Activated CD8-positive, alpha-beta T cell treated with anti-CD3 and anti-CD28 coated beads, Interleukin-2, amount 10 ng/mL, durations not matched to agents 7 days and 5 days (primary cell): ENCODE measurements around the gene PLA2G10. TPM values are rescaled to one million over a fixed set of nuclear protein-coding genes. Genes with fewer than 3 reads are reported as not detected.
A peak's percentile ranks its signal among the peaks of the same experiment; 100 is the strongest.
"Not testable (repeated sequence)": the region's sequence is repeated elsewhere in the genome, so short reads cannot be mapped to it uniquely, and the experiment has no call there.

Experiments
- ATAC-seq: fragments of 150-1000 bp; cut with Tn5 transposase; one replicate; pipeline ENCODE4 v1.10.0; 2021; ENCODE audit warnings: moderate library complexity
- CTCF ChIA-PET: fragments of 350-600 bp; sonication (Branson Sonifier 250); formaldehyde crosslinking; loops from one replicate; lab custom pipeline; 2021; ENCODE audit warnings: antibody characterized with exemption; lab: Charles Lee
- POLR2A ChIA-PET: fragments of 350-600 bp; sonication (Branson Sonifier 250); formaldehyde crosslinking; loops from one replicate; lab custom pipeline; 2021; ENCODE audit warnings: antibody characterized with exemption; lab: Charles Lee
- DNase-seq: peaks from one replicate; pipeline ENCODE4 v3.0.0-alpha.2; 2020
- H3K27ac Mint-ChIP-seq: one replicate; pipeline ENCODE4 v1.8.0; 2021; ENCODE audit warnings: mild to moderate bottlenecking, mixed read lengths
- H3K27me3 Mint-ChIP-seq: one replicate; pipeline ENCODE4 v1.8.0; 2021; ENCODE audit warnings: low read depth, mixed read lengths
- H3K36me3 Mint-ChIP-seq: one replicate; pipeline ENCODE4 v1.8.0; 2021; ENCODE audit warnings: low read depth, mixed read lengths
- H3K4me1 Mint-ChIP-seq: one replicate; pipeline ENCODE4 v1.8.0; 2021; ENCODE audit warnings: low read depth, mixed read lengths
- H3K4me3 Mint-ChIP-seq: one replicate; pipeline ENCODE4 v1.8.0; 2021; ENCODE audit warnings: mild to moderate bottlenecking, mixed read lengths
- H3K9me3 Mint-ChIP-seq: one replicate; pipeline ENCODE4 v1.8.0; 2022; ENCODE audit warnings: mixed read lengths; ENCODE audit not compliant: insufficient read depth
- total RNA-seq, 2 experiments: library from RNA; stranded (reverse); gene quantifications; one replicate each; pipeline ENCODE4 v1.2.3, GENCODE V29; 2021

The PLA2G10 gene
- total RNA-seq, 2 experiments from 2014 or later: not detected

- ChIA-PET POLR2A (no interaction called here), CTCF (no interaction called here)
- no peak for DNase-seq
- no peaks in the 10 kb centered on the region for H3K27me3 Mint-ChIP-seq
- ATAC-seq: no peak
- H3K36me3 Mint-ChIP-seq: peaks cover 59% of the 10 kb centered on the region
- H3K9me3 Mint-ChIP-seq: no peaks in the 10 kb centered on the region
- no peaks in the 10 kb centered on the region for H3K4me1 Mint-ChIP-seq
- H3K27ac Mint-ChIP-seq: no peak overlapping the region
- no peak overlapping the region for H3K4me3 Mint-ChIP-seq
Measured at GRCh38 chr16:14649816-14650215, 44.3 kb downstream of the PLA2G10 start.

GRCh38 chr16:14641926-14642325, 52.2 kb downstream of the PLA2G10 start:
- H3K36me3 Mint-ChIP-seq: peaks cover 36% of the 10 kb centered on the region
- ChIA-PET POLR2A (interaction anchor here (1.4 to 1.9 kb wide), 2 partner anchors 8 to 12 kb away, joined by 5 to 6 read pairs; partner anchors contain the start of gene PARN), CTCF (no interaction called here)
- DNase-seq (no peak), ATAC-seq (peak; percentile 30)
- no peaks in the 10 kb centered on the region for H3K27me3 Mint-ChIP-seq
- H3K9me3 Mint-ChIP-seq: no peaks in the 10 kb centered on the region
- H3K4me1 Mint-ChIP-seq: peaks cover 18% of the 10 kb centered on the region
- H3K4me3 Mint-ChIP-seq: no peak overlapping the region
- no peak overlapping the region for H3K27ac Mint-ChIP-seq

- Mint-ChIP-seq H3K4me1 (peaks cover 23% of the 10 kb centered on the region), H3K27ac (no peak overlapping the region)
Measured at GRCh38 chr16:14641206-14641605, 52.9 kb downstream of the PLA2G10 start.

GRCh38 chr16:14640538-14640937, 53.6 kb downstream of the PLA2G10 start:
- Mint-ChIP-seq H3K27ac (no peak overlapping the region), H3K36me3 (peaks cover 35% of the 10 kb centered on the region)
- CTCF ChIA-PET: interaction anchor here (0.9 kb wide), 1 partner anchor 17 kb away, joined by 3 read pairs; no protein-coding TSS in a partner anchor

More at GRCh38 chr16:14641206-14641605, 52.9 kb downstream of the PLA2G10 start:
- H3K27me3 Mint-ChIP-seq: no peaks in the 10 kb centered on the region
- H3K36me3 Mint-ChIP-seq: peaks cover 34% of the 10 kb centered on the region
- CTCF ChIA-PET: no interaction called here
- no peak for ATAC-seq
- no peak overlapping the region for H3K4me3 Mint-ChIP-seq
- DNase-seq: no peak
- POLR2A ChIA-PET: interaction anchor here (1.4 to 1.9 kb wide), 2 partner anchors 9 to 11 kb away, joined by 3 to 5 read pairs; partner anchors contain the start of gene PARN
- no peaks in the 10 kb centered on the region for H3K9me3 Mint-ChIP-seq

GRCh38 chr16:14636951-14637240, 57.2 kb downstream of the PLA2G10 start:
- POLR2A ChIA-PET, H3K4me3 Mint-ChIP-seq, H3K27ac Mint-ChIP-seq, H3K27me3 Mint-ChIP-seq, CTCF ChIA-PET, ATAC-seq, DNase-seq, H3K9me3 Mint-ChIP-seq: not testable (repeated sequence)
- peaks cover 47% of the 10 kb centered on the region for H3K4me1 Mint-ChIP-seq
- H3K36me3 Mint-ChIP-seq: peaks cover 37% of the 10 kb centered on the region

More at GRCh38 chr16:14640538-14640937, 53.6 kb downstream of the PLA2G10 start:
- no peaks in the 10 kb centered on the region for H3K9me3 Mint-ChIP-seq
- DNase-seq: no peak
- no peak for ATAC-seq
- H3K4me3 Mint-ChIP-seq: no peak overlapping the region
- POLR2A ChIA-PET: interaction anchor here (1.4 kb wide), 1 partner anchor 8 kb away, joined by 3 read pairs; no protein-coding TSS in a partner anchor
- H3K4me1 Mint-ChIP-seq: peaks cover 29% of the 10 kb centered on the region
- no peaks in the 10 kb centered on the region for H3K27me3 Mint-ChIP-seq

GRCh38 chr16:14636179-14636950, 57.7 kb downstream of the PLA2G10 start:
- H3K4me3 Mint-ChIP-seq, H3K9me3 Mint-ChIP-seq, POLR2A ChIA-PET, H3K27me3 Mint-ChIP-seq, ATAC-seq, CTCF ChIA-PET, DNase-seq: not testable (repeated sequence)
- Mint-ChIP-seq H3K36me3 (peaks cover 37% of the 10 kb centered on the region), H3K27ac (peak overlapping the region; percentile 1), H3K4me1 (peaks cover 50% of the 10 kb centered on the region)

- Mint-ChIP-seq H3K9me3 (no peaks in the 10 kb centered on the region), H3K4me3 (no peak overlapping the region), H3K4me1 (peaks cover 57% of the 10 kb centered on the region), H3K27me3 (no peaks in the 10 kb centered on the region), H3K27ac (peak overlapping the region; percentile 1), H3K36me3 (peaks cover 31% of the 10 kb centered on the region)
- POLR2A ChIA-PET: no interaction called here
- ATAC-seq: no peak
- CTCF ChIA-PET: interaction anchor here (1.0 to 1.1 kb wide), 3 partner anchors 17 to 716 kb away, joined by 3 to 4 read pairs (median 3); partner anchors contain the start of gene ERCC4
- no peak for DNase-seq
Measured at GRCh38 chr16:14635395-14636165, 58.5 kb downstream of the PLA2G10 start.

GRCh38 chr16:14634389-14634725, 59.8 kb downstream of the PLA2G10 start:
- Mint-ChIP-seq H3K4me1 (peaks cover 54% of the 10 kb centered on the region), H3K27ac (peak overlapping the region; percentile 100), H3K36me3 (peaks cover 27% of the 10 kb centered on the region), H3K9me3 (no peaks in the 10 kb centered on the region), H3K27me3 (no peaks in the 10 kb centered on the region), H3K4me3 (peak overlapping the region; percentile 100)
- no peak for DNase-seq
- CTCF ChIA-PET: interaction anchor here (1.0 kb wide), 1 partner anchor 714 kb away, joined by 3 read pairs; the partner anchor contains the start of gene ERCC4
- POLR2A ChIA-PET: interaction anchor here (1.5 kb wide), 1 partner anchor 8 kb away, joined by 6 read pairs; no protein-coding TSS in a partner anchor
- no peak for ATAC-seq

- Mint-ChIP-seq H3K27me3 (no peaks in the 10 kb centered on the region), H3K9me3 (no peaks in the 10 kb centered on the region), H3K4me3 (peak within 1 kb of the TSS; percentile 100), H3K36me3 (peaks cover 27% of the 10 kb centered on the region), H3K4me1 (peaks cover 64% of the 10 kb centered on the region), H3K27ac (peak within 1 kb of the TSS; percentile 100)
- ChIA-PET POLR2A (interaction anchor here (0.6 to 1.5 kb wide), 6 partner anchors 8 to 30 kb away, joined by 3 to 6 read pairs (median 3); no protein-coding TSS in a partner anchor), CTCF (no interaction called here)
- DNase-seq: peak; percentile 100
- peak; percentile 77 for ATAC-seq
Measured at GRCh38 chr16:14632693-14633569, 61.2 kb downstream of the PLA2G10 start, which contains the start of gene BFAR. Gene BFAR, plus strand, starts transcription at chr16:14632951. Its CDS starts 11,396 bp downstream, at chr16:14644347.

- H3K9me3 Mint-ChIP-seq, DNase-seq, H3K27me3 Mint-ChIP-seq, ATAC-seq: not testable (repeated sequence)
- Mint-ChIP-seq H3K4me1 (peaks cover 62% of the 10 kb centered on the region), H3K27ac (peak overlapping the region; percentile 100), H3K36me3 (peaks cover 30% of the 10 kb centered on the region), H3K4me3 (peak overlapping the region; percentile 85)
- ChIA-PET POLR2A (interaction anchor here (0.7 to 1.6 kb wide), 8 partner anchors 10 to 463 kb away, joined by 3 to 6 read pairs (median 3); partner anchors contain the start of gene RRN3), CTCF (interaction anchor here (1.3 kb wide), 1 partner anchor 711 kb away, joined by 3 read pairs; the partner anchor contains the start of gene ERCC4)
Measured at GRCh38 chr16:14630620-14631330, 63.3 kb downstream of the PLA2G10 start.
